ENCODE data around the gene AGPS. TPM values are rescaled to one million over a fixed set of nuclear protein-coding genes. Genes with fewer than 3 reads are reported as not detected.

The AGPS gene
- total RNA-seq, 1 experiment from 2014 or later: 60.9 TPM

DNA sequence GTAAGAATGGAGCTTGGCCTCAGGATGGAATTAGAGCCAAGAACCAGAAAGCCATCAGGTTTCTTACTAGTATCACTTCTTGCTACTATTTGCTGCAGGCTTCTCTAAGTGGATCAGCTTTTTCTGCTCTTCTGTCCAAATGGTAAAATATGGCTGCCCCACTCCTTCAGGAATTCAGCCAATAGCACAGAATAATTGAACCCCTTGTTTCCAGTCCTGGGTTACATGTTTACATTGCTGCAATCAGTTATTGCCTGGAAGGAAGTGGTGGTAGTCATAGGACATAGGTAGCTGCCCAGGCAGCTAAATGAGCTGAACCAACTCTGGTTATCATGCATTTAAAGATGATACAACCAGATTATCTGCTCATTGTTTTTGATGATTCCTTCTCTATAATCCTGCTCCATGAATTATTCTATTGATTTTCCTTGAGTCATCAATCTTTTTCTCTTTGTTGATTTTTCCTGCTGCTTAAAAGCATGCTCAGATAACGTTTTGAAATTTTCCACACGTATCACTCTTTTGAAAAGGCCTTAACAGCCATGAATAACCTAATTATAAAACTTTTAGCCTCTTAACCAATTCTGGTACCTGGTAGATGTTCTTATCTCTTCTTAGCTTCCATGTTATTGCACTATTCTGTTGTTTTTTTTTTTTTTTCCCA lies 12.6 kb downstream of the AGPS start:
- DNase-seq: no peak
- Histone ChIP-seq H3K27ac (ENCODE audit: insufficient read length, low read depth, low read length) (no peak overlapping the region), H2BK15ac (ENCODE audit: low read depth, low read length) (no peak overlapping the region), H2BK12ac (ENCODE audit: insufficient read length, low read depth, low read length) (no peak overlapping the region), H3K9ac (ENCODE audit: extremely low read depth, insufficient read length, low read length) (no peak overlapping the region), H4K5ac (ENCODE audit: insufficient read length, low read depth, low read length) (no peak overlapping the region), H4K8ac (replicated peaks; ENCODE audit: insufficient read length, low read depth, low read length) (no peak overlapping the region), H3K4ac (ENCODE audit: low read depth, low read length) (no peak overlapping the region), H3K27me3 (ENCODE audit: insufficient read depth, low read length) (no peaks in the 10 kb centered on the region), H3K23ac (ENCODE audit: insufficient read length, low read depth, low read length) (no peak overlapping the region), H3K23me2 (ENCODE audit: insufficient read length, low read depth, low read length, poor library complexity, severe bottlenecking) (no peaks in the 10 kb centered on the region), H3K9me3 (ENCODE audit: control insufficient read depth, low read depth, low read length) (no peaks in the 10 kb centered on the region), H2BK5ac (ENCODE audit: insufficient read length, low read length) (no peak overlapping the region), H2BK120ac (ENCODE audit: low read depth, low read length, poor library complexity, severe bottlenecking) (no peak overlapping the region), H3K4me2 (ENCODE audit: insufficient read depth, insufficient read length, low read length) (no peak overlapping the region), H3K4me1 (ENCODE audit: insufficient read depth, low read length) (no peaks in the 10 kb centered on the region; the same call in 1 of the 2 replicates), H3T11ph (ENCODE audit: low read length) (no peak overlapping the region), H2AK5ac (ENCODE audit: insufficient read length, low read length) (no peak overlapping the region), H3K56ac (ENCODE audit: insufficient read length, low read depth, low read length) (no peak overlapping the region), H2AFZ (ENCODE audit: low read length) (no peak overlapping the region), H3K18ac (ENCODE audit: insufficient read length, low read depth, low read length) (no peak overlapping the region), H3K79me2 (ENCODE audit: insufficient read depth, low read length) (peaks cover 14% of the 10 kb centered on the region; the same call in 1 of the 2 replicates), H3K14ac (ENCODE audit: insufficient read depth, low read length) (no peak overlapping the region), H4K20me1 (ENCODE audit: control insufficient read depth, insufficient read depth, insufficient read length) (no peaks in the 10 kb centered on the region), H2BK20ac (ENCODE audit: low read depth, low read length, poor library complexity, severe bottlenecking) (no peak overlapping the region), H4K91ac (ENCODE audit: insufficient read length, low read depth, low read length) (no peak overlapping the region), H3K79me1 (ENCODE audit: insufficient read depth, low read depth, low read length, poor library complexity, severe bottlenecking) (peaks cover 13% of the 10 kb centered on the region)
- TF ChIP-seq, protein P1, sequence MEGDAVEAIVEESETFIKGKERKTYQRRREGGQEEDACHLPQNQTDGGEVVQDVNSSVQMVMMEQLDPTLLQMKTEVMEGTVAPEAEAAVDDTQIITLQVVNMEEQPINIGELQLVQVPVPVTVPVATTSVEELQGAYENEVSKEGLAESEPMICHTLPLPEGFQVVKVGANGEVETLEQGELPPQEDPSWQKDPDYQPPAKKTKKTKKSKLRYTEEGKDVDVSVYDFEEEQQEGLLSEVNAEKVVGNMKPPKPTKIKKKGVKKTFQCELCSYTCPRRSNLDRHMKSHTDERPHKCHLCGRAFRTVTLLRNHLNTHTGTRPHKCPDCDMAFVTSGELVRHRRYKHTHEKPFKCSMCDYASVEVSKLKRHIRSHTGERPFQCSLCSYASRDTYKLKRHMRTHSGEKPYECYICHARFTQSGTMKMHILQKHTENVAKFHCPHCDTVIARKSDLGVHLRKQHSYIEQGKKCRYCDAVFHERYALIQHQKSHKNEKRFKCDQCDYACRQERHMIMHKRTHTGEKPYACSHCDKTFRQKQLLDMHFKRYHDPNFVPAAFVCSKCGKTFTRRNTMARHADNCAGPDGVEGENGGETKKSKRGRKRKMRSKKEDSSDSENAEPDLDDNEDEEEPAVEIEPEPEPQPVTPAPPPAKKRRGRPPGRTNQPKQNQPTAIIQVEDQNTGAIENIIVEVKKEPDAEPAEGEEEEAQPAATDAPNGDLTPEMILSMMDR (conservative IDR thresholded peaks at IDR 0.05): no peak
- Mint-ChIP-seq H3K27ac (no peak overlapping the region), H3K9me3 (peaks cover 5 to 11% of the 10 kb centered on the region in 2 experiments; a peak in 4 of 5 replicates), H3K27me3 (ENCODE audit: low read depth) (no peaks in the 10 kb centered on the region), H3K36me3 (ENCODE audit: insufficient read depth in 1 of 3, low read depth in 3 of 3) (peaks cover 4 to 13% (median 13%) of the 10 kb centered on the region in 3 experiments), H3K4me3 (no peak overlapping the region), H3K4me1 (peaks cover 7% of the 10 kb centered on the region in 2 experiments; a peak in 2 of 4 replicates)
- WGBS (ENCODE audit: extremely low coverage, insufficient read length, low lambda C conversion rate): no CpG with 5 or more reads among the region's 2 CpGs
